Measurements from ENCODE around the gene CASQ1. TPM values are rescaled to one million over a fixed set of nuclear protein-coding genes. Genes with fewer than 3 reads are reported as not detected.
A peak's percentile ranks its signal among the peaks of the same experiment; 100 is the strongest.

The CASQ1 gene
- total RNA-seq, 2 donors from 2014 or later: 0.29 to 0.77 TPM

DNA sequence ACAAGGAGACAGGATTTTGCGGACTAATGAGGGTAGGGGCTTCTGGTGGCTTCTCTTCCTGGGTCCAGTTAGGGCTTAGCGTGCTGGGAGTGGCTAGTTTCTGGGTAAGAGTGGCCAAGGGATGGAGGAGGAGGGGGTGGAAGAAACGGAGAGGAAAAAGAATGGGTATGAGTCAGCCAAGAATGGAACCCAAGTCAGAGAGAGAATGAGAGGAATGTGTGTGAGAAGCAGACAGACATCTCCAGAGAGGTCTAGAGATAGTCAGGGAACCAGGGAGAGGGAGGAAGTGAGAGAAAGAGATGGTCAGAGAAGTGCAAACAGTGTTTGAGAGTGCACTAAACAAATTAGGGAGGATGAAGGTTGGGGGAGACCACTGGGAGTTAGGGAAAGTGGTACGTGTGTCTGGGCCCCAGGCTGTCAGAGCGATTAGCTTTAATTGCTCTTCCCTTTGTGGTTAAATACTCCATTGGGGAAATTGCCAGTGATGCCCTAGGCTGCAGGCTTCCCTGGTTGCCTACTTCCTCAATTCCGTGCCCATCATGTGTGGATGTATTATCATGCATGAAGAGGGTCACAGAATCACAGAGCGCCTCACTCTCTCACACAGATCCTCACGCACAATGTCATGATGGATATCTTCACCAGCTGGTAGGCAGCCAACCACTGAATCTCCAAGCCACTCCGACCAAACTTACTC, 16.2 kb downstream of the CASQ1 start:
- Histone ChIP-seq H3K9ac (ENCODE audit: extremely low read depth, low read length, poor library complexity, severe bottlenecking) (peak overlapping the region; percentile 85), H3K27ac (ENCODE audit: low read depth, low read length) (peak overlapping the region; percentile 52), H3K4me1 (ENCODE audit: control insufficient read depth, insufficient read depth, low read length) (peaks cover 6% of the 10 kb centered on the region), H3K9me3 (ENCODE audit: control insufficient read depth, low read length) (no peaks in the 10 kb centered on the region), H3K36me3 (ENCODE audit: control insufficient read depth, insufficient read depth, low read length) (peaks cover 22% of the 10 kb centered on the region), H3K4me3 (ENCODE audit: low read length) (peak overlapping the region; percentile 91), H3K27me3 (ENCODE audit: control insufficient read depth, insufficient read depth, low read length, poor library complexity, severe bottlenecking) (no peaks in the 10 kb centered on the region)
- H3K27ac Mint-ChIP-seq: peak overlapping the region; percentile 36
- H3K4me1 Mint-ChIP-seq: peaks cover 47% of the 10 kb centered on the region
- DNase-seq: peak; percentile 79
- H3K9me3 Mint-ChIP-seq: no peaks in the 10 kb centered on the region
- TF ChIP-seq, protein P1, sequence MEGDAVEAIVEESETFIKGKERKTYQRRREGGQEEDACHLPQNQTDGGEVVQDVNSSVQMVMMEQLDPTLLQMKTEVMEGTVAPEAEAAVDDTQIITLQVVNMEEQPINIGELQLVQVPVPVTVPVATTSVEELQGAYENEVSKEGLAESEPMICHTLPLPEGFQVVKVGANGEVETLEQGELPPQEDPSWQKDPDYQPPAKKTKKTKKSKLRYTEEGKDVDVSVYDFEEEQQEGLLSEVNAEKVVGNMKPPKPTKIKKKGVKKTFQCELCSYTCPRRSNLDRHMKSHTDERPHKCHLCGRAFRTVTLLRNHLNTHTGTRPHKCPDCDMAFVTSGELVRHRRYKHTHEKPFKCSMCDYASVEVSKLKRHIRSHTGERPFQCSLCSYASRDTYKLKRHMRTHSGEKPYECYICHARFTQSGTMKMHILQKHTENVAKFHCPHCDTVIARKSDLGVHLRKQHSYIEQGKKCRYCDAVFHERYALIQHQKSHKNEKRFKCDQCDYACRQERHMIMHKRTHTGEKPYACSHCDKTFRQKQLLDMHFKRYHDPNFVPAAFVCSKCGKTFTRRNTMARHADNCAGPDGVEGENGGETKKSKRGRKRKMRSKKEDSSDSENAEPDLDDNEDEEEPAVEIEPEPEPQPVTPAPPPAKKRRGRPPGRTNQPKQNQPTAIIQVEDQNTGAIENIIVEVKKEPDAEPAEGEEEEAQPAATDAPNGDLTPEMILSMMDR (conservative IDR thresholded peaks at IDR 0.05): no peak
- H3K27me3 Mint-ChIP-seq (ENCODE audit: insufficient read depth): no peaks in the 10 kb centered on the region
- 39 to 65% methylated on average over 6 to 9 of the region's 9 CpGs for WGBS, 2 experiments (ENCODE audit: insufficient coverage in 1 of 2, insufficient read length in 1 of 2)
- peak overlapping the region; percentile 80 for H3K4me3 Mint-ChIP-seq
- peaks cover 17% of the 10 kb centered on the region for H3K36me3 Mint-ChIP-seq (ENCODE audit: low read depth)

DNA sequence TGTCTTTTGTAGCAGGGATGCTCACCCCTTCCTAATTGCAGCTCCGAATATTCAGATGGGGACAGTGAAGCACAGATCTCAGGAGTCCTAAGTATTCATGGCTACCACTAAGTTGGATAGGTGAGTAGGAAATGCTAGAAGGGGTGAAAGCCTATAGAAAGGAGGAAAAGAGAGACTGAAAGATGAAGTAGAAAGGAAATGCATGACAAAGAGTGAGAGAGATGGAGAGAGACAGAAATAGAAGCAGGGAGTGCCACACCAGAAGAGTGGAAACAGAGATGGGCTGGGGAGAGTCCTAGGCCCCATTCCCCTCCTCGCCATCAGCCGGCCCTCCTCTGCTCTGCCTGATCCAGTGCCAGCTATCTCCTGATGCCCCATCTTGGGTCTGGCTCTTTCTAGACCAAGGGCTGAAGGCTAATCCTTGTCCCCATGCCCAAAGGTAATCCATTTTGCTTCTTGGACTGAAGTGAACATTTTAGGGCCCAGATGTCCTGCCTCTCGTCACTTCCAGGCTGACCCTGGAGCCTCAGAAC, 16.8 kb downstream of the CASQ1 start:
- WGBS, 2 experiments (ENCODE audit: insufficient coverage in 1 of 2, insufficient read length in 1 of 2): 91 to 100% methylated on average over 3 to 4 of the region's 4 CpGs
- no peaks in the 10 kb centered on the region for H3K9me3 ChIP-seq (ENCODE audit: control insufficient read depth, low read length)
- Mint-ChIP-seq H3K27me3 (ENCODE audit: insufficient read depth) (no peaks in the 10 kb centered on the region), H3K27ac (peak overlapping the region; percentile 36), H3K9me3 (no peaks in the 10 kb centered on the region), H3K4me3 (no peak overlapping the region), H3K4me1 (peaks cover 53% of the 10 kb centered on the region), H3K36me3 (ENCODE audit: low read depth) (peaks cover 19% of the 10 kb centered on the region)
- no peak overlapping the region for H3K9ac ChIP-seq (ENCODE audit: extremely low read depth, low read length, poor library complexity, severe bottlenecking)
- no peak for DNase-seq
- peaks cover 27% of the 10 kb centered on the region for H3K36me3 ChIP-seq (ENCODE audit: control insufficient read depth, insufficient read depth, low read length)
- TF ChIP-seq, protein P1 (conservative IDR thresholded peaks at IDR 0.05): no peak
- H3K27me3 ChIP-seq (ENCODE audit: control insufficient read depth, insufficient read depth, low read length, poor library complexity, severe bottlenecking): no peaks in the 10 kb centered on the region
- peaks cover 9% of the 10 kb centered on the region for H3K4me1 ChIP-seq (ENCODE audit: control insufficient read depth, insufficient read depth, low read length)
- H3K4me3 ChIP-seq (ENCODE audit: low read length): peak overlapping the region; percentile 91
- peak overlapping the region; percentile 3 for H3K27ac ChIP-seq (ENCODE audit: low read depth, low read length)

DNA sequence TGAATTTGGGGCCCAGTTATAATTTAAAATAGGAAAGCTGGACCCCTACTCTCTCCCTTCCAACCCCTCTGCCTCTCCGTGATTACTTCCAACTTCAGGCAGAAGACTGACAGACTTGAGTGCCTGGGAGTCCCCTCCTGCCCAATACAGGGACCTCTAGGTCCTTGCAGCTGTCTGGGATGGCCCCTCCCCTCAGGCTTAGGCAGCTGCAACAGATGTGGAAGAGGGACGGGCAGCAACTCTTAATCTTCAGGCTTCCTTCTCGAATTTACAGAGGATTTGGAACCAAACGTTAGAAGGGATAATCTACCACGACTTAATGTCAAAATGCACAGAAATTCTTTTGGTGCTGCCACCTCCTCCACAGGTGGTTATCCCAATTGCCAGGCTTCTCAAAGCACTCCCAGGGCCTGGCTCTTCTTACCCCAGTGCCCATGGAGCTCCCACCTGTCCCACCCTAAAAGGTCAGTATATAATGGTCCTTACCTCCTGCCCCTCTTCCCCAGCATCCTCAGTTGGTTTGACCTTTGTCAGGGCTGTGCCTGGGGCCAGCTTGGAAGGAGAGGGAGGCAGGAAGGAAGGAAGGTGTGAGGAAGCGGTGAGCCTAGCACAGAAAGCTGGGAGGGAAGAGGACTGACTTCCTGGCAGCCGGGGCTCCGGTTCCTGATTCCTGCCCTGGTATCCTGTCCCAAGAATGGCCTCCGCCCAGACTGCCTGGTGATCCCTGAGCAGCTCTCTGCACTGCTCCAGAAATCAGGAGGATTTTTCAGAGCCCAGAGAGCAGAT, 17.6 kb downstream of the CASQ1 start:
- no peak for DNase-seq
- Histone ChIP-seq H3K9me3 (ENCODE audit: control insufficient read depth, low read length) (no peaks in the 10 kb centered on the region), H3K27ac (ENCODE audit: low read depth, low read length) (peak overlapping the region; percentile 69), H3K9ac (ENCODE audit: extremely low read depth, low read length, poor library complexity, severe bottlenecking) (no peak overlapping the region), H3K4me1 (ENCODE audit: control insufficient read depth, insufficient read depth, low read length) (peaks cover 13% of the 10 kb centered on the region), H3K27me3 (ENCODE audit: control insufficient read depth, insufficient read depth, low read length, poor library complexity, severe bottlenecking) (no peaks in the 10 kb centered on the region), H3K36me3 (ENCODE audit: control insufficient read depth, insufficient read depth, low read length) (peaks cover 35% of the 10 kb centered on the region), H3K4me3 (ENCODE audit: low read length) (no peak overlapping the region)
- TF ChIP-seq, protein P1 (conservative IDR thresholded peaks at IDR 0.05): no peak
- Mint-ChIP-seq H3K4me1 (peaks cover 60% of the 10 kb centered on the region), H3K4me3 (no peak overlapping the region), H3K9me3 (no peaks in the 10 kb centered on the region), H3K27me3 (ENCODE audit: insufficient read depth) (no peaks in the 10 kb centered on the region), H3K27ac (no peak overlapping the region), H3K36me3 (ENCODE audit: low read depth) (peaks cover 27% of the 10 kb centered on the region)
- 77 to 79% methylated on average over 6 to 9 of the region's 9 CpGs for WGBS, 2 experiments (ENCODE audit: insufficient coverage in 1 of 2, insufficient read length in 1 of 2)

Measured in endodermal cell (in vitro differentiated cells).